GM23338 (cell line): Measurements from ENCODE around the gene ARF3.

Experiments
- CREB1 ChIP-seq: fragments of 250-450 bp; sonication (Bioruptor Pico); IDR thresholded peaks from 2 replicates; pipeline ENCODE4 v1.5.0; 2020; ENCODE audit warnings: low read depth, mild to moderate bottlenecking, moderate library complexity
- EZH2 ChIP-seq: fragments of 200-600 bp; sonication (generic); IDR thresholded peaks from one replicate; pipeline ENCODE4 v1.8.0; 2017; ENCODE audit warnings: antibody characterized with exemption, mild to moderate bottlenecking, low read depth; ENCODE audit not compliant: unreplicated experiment
- JUNB ChIP-seq: IDR thresholded peaks from one replicate; pipeline ENCODE4 v1.6.1; 2016; ENCODE audit warnings: antibody characterized with exemption; ENCODE audit not compliant: unreplicated experiment
- POLR2AphosphoS5 ChIP-seq: IDR thresholded peaks from 2 replicates; pipeline ENCODE4 v1.6.1; 2016; ENCODE audit warnings: antibody characterized with exemption, low read depth
- TF ChIP-seq, protein P1 (sequence below), 2 experiments: fragments of 200-600 bp in 1 of 2; sonication (generic) in 1 of 2; conservative IDR thresholded peaks; 2 replicates each; pipeline versions ENCODE4 v1.5.1 to v1.6.1; 2016 to 2017; ENCODE audit warnings: antibody characterized with exemption in 2 of 2, low read depth in 2 of 2, mild to moderate bottlenecking in 2 of 2, moderate library complexity in 1 of 2

DNA sequence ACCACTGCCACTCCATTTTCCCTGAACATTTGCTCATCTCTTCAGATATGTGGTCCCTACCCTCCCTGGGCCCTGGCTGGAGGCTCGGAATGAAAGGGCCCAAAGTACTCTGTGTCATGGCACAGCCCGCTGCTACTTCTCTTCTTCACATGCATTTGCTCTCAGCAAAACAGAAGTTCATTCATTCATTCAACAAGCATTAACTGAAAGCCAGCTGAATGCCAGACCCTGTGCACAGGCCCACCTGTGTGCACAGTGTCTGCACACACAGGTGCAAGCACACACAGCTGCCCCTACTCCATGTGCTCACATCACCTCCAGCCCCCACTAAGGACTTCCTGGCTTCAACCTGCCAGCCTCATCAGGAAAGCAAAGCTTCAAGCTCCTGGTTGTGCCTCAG lies 28.6 kb upstream of the ARF3 start:
- TF ChIP-seq EZH2 (no peak), POLR2AphosphoS5 (no peak), CREB1 (CRISPR knock-in tag) (no peak), JUNB (no peak)
- TF ChIP-seq, protein P1, sequence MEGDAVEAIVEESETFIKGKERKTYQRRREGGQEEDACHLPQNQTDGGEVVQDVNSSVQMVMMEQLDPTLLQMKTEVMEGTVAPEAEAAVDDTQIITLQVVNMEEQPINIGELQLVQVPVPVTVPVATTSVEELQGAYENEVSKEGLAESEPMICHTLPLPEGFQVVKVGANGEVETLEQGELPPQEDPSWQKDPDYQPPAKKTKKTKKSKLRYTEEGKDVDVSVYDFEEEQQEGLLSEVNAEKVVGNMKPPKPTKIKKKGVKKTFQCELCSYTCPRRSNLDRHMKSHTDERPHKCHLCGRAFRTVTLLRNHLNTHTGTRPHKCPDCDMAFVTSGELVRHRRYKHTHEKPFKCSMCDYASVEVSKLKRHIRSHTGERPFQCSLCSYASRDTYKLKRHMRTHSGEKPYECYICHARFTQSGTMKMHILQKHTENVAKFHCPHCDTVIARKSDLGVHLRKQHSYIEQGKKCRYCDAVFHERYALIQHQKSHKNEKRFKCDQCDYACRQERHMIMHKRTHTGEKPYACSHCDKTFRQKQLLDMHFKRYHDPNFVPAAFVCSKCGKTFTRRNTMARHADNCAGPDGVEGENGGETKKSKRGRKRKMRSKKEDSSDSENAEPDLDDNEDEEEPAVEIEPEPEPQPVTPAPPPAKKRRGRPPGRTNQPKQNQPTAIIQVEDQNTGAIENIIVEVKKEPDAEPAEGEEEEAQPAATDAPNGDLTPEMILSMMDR (conservative IDR thresholded peaks at IDR 0.05; ENCODE audit: low read depth in 2 of 2): no peak
